C4-2B (cell line): Measurements from ENCODE around the gene CFDP1.

Source experiments
- ZFX ChIP-seq: fragments of 450-650 bp; IDR thresholded peaks from 2 replicates; pipeline ENCODE4 v1.6.1; 2017
- TF ChIP-seq, protein P1 (sequence below): fragments of 450-650 bp; conservative IDR thresholded peaks from 2 replicates; pipeline ENCODE4 v1.5.1; 2017; ENCODE audit warnings: mild to moderate bottlenecking

- TF ChIP-seq, protein P1, sequence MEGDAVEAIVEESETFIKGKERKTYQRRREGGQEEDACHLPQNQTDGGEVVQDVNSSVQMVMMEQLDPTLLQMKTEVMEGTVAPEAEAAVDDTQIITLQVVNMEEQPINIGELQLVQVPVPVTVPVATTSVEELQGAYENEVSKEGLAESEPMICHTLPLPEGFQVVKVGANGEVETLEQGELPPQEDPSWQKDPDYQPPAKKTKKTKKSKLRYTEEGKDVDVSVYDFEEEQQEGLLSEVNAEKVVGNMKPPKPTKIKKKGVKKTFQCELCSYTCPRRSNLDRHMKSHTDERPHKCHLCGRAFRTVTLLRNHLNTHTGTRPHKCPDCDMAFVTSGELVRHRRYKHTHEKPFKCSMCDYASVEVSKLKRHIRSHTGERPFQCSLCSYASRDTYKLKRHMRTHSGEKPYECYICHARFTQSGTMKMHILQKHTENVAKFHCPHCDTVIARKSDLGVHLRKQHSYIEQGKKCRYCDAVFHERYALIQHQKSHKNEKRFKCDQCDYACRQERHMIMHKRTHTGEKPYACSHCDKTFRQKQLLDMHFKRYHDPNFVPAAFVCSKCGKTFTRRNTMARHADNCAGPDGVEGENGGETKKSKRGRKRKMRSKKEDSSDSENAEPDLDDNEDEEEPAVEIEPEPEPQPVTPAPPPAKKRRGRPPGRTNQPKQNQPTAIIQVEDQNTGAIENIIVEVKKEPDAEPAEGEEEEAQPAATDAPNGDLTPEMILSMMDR = peak; percentile 100
- peak; percentile 58; the same call in 1 of the 2 replicates for TF ChIP-seq ZFX
Measured at GRCh38 chr16:75464122-75464918, 31.0 kb upstream of the CFDP1 start, which contains the start of gene TMEM170A.
